ENCODE results near the gene CLCN4.

DNA sequence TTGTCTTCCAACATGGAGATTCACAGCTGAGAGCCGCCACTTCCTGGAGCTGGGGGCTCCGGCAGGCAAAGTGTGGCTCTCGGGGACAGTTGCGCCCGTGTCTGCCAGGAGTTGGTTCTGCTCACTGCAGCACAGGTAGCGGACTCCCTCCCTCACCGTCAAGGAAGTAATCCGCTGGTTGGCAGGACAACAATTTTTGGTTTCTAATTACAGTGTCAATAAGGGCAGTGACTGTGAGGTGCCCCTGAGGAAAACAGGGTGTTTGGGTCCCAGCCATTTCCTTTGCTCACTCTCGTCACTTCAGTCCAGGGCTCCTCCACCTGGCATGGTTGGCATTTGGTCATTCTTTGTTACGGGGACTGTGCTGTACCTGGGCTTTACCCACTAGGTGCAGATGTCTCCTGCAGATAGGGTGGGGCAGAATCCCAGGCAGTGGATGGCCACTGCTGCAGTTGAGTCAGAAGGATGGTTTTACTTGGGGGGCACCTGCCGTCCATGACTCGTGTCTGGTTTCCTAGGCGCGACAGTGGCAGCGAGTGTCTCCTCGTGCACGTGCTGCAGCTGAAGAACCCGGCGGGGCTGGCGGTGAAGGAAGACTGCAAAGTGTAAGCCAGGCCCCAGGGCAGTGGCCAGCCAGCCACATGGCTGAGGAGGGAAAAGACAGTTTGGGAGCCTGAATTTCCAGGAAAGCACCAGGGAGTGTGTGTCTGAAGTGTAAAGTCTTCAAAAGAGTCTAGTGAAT, 32.1 kb upstream of the CLCN4 start:
- TF ChIP-seq, protein P1, sequence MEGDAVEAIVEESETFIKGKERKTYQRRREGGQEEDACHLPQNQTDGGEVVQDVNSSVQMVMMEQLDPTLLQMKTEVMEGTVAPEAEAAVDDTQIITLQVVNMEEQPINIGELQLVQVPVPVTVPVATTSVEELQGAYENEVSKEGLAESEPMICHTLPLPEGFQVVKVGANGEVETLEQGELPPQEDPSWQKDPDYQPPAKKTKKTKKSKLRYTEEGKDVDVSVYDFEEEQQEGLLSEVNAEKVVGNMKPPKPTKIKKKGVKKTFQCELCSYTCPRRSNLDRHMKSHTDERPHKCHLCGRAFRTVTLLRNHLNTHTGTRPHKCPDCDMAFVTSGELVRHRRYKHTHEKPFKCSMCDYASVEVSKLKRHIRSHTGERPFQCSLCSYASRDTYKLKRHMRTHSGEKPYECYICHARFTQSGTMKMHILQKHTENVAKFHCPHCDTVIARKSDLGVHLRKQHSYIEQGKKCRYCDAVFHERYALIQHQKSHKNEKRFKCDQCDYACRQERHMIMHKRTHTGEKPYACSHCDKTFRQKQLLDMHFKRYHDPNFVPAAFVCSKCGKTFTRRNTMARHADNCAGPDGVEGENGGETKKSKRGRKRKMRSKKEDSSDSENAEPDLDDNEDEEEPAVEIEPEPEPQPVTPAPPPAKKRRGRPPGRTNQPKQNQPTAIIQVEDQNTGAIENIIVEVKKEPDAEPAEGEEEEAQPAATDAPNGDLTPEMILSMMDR (IDR thresholded peaks at IDR 0.05) = no peak
- no peak for TF ChIP-seq POLR2A (IDR thresholded peaks at IDR 0.05)
- no peak for TF ChIP-seq POLR2AphosphoS5 (IDR thresholded peaks at IDR 0.05)
- no peak for TF ChIP-seq EP300 (IDR thresholded peaks at IDR 0.05)

All from upper lobe of left lung (tissue), 4 donors.